SU-DHL-6 (cell line): ENCODE data around the gene CTNND2.

Source experiments
- CTCF ChIP-seq: fragments of 200-600 bp; sonication (generic); IDR thresholded peaks from one replicate; pipeline ENCODE4 v1.5.1; 2017; ENCODE audit warnings: antibody characterized with exemption, mild to moderate bottlenecking, low read length, moderate library complexity; ENCODE audit not compliant: insufficient read depth, poor library complexity, severe bottlenecking
- EZH2phosphoT487 ChIP-seq: fragments of 200-600 bp; sonication (generic), shearing (Covaris generic); conservative IDR thresholded peaks from 2 replicates; pipeline ENCODE4 v1.6.1; 2018; ENCODE audit warnings: mild to moderate bottlenecking, antibody characterized with exemption, low read length, moderate library complexity, mixed read lengths

GRCh38 chr5:11432116-11432515 is 472.1 kb downstream of the CTNND2 start:
- TF ChIP-seq CTCF (no peak), EZH2phosphoT487 (no peak)
